Tibial nerve (tissue), 4 donors: ENCODE measurements around the gene IGSF9. TPM values are rescaled to one million over a fixed set of nuclear protein-coding genes. Genes with fewer than 3 reads are reported as not detected.

Experiments used
- DNase-seq, 2 donors: peaks; one replicate each; pipeline ENCODE4 v3.0.0-alpha.2; 2019; ENCODE audit warnings: low spot score in 2 of 2
- H3K27ac ChIP-seq, 4 donors: fragments of 200-600 bp; sonication (generic) in 3 of 4; one replicate each; pipeline ENCODE4 v1.5.1; 2017 to 2019; ENCODE audit warnings: mild to moderate bottlenecking in 1 of 4
- H3K27me3 ChIP-seq, 2 donors: fragments of 200-600 bp; sonication (generic) in 1 of 2; one replicate each; pipeline versions ENCODE4 v1.5.1 to v1.6.0; 2017 to 2019
- H3K36me3 ChIP-seq, 3 donors: fragments of 200-600 bp; sonication (generic); one replicate each; pipeline ENCODE4 v1.5.1; 2018 to 2019
- H3K4me1 ChIP-seq, 4 donors: fragments of 200-600 bp; sonication (generic) in 3 of 4; one replicate each; pipeline ENCODE4 v1.5.1; 2017 to 2019
- H3K4me3 ChIP-seq, 4 donors: fragments of 200-600 bp; sonication (generic) in 3 of 4; one replicate each; pipeline ENCODE4 v1.5.1; 2017 to 2019; ENCODE audit warnings: mild to moderate bottlenecking in 1 of 4, moderate library complexity in 1 of 4
- H3K9me3 ChIP-seq, 4 donors: fragments of 200-600 bp; sonication (generic) in 3 of 4; one replicate each; pipeline ENCODE4 v1.5.1; 2017 to 2019
- EP300 ChIP-seq, 2 donors: sonication (generic); formaldehyde crosslinking; IDR thresholded peaks; one replicate each; pipeline ENCODE4 v1.6.1; 2017; ENCODE audit warnings: antibody characterized with exemption in 2 of 2, mild to moderate bottlenecking in 1 of 2
- POLR2A ChIP-seq, 2 donors: fragments of 450-650 bp; IDR thresholded peaks; one replicate each; pipeline ENCODE4 v1.6.1; 2017; ENCODE audit warnings: antibody characterized with exemption in 2 of 2, mild to moderate bottlenecking in 2 of 2, moderate library complexity in 2 of 2
- WGBS, 2 donors: methylation state at CpG; one replicate each; pipeline ENCODE4 v1.1.5; 2018; 5-methylcytosine and 5-hydroxymethylcytosine counted together
- total RNA-seq, 4 donors: library from RNA; depleted of rRNA; stranded (reverse); fragments of >200 nt; gene quantifications; one replicate each; pipeline ENCODE4 v1.1.0, GENCODE V29; 2016
- TF ChIP-seq, protein P1 (sequence below), 5 experiments: fragments of 200-600 bp in 3 of 5; fragments of 450-650 bp in 2 of 5; sonication (generic) in 3 of 5; IDR thresholded peaks; one replicate each; pipeline ENCODE4 v1.5.1; 2016 to 2019; ENCODE audit warnings: antibody characterized with exemption in 5 of 5, mild to moderate bottlenecking in 3 of 5, moderate library complexity in 2 of 5

IGSF9 gene
- total RNA-seq, 4 donors from 2014 or later, result 0.20 to 0.63 TPM; not detected in 2

DNA sequence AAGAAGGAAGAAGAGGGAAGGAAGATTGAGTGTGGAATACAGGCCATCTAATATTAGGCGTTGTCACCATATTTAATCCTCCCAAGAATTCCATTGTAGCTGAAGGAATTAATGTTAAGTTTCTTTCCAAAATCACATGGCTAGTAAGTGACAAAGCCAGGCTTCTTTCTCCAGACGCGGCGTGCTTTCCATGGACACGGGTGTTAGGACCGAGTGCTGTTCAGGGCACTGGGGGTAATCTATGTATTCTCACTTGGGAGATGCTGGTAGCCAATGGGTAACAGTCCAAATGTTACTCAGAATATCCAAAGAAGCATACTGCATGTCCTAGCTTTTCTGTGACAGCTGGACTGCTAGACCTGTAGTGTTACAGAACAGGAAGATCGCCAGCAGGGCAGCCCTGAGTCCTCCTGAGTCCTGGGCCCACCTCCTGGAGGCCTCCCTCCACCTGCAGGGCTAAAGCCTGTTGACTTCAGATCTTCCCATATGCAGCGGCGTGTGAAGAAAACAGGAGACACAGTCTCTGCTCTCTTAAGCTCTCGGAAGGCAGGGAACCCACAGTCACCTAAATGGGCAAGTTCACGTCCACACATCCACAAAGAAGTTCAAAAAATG, 5.3 kb downstream of the IGSF9 start:
- Histone ChIP-seq H3K4me3 (no peak overlapping the region), H3K27ac (no peak overlapping the region), H3K9me3 (no peaks in the 10 kb centered on the region), H3K4me1 (peaks cover 0 to 22% (median 10%) of the 10 kb centered on the region in 4 donors), H3K36me3 (no peaks in the 10 kb centered on the region), H3K27me3 (peaks cover 0 to 34% of the 10 kb centered on the region in 2 donors)
- no peak for TF ChIP-seq EP300 (IDR thresholded peaks at IDR 0.05)
- TF ChIP-seq POLR2A (IDR thresholded peaks at IDR 0.05), result no peak
- TF ChIP-seq, protein P1, sequence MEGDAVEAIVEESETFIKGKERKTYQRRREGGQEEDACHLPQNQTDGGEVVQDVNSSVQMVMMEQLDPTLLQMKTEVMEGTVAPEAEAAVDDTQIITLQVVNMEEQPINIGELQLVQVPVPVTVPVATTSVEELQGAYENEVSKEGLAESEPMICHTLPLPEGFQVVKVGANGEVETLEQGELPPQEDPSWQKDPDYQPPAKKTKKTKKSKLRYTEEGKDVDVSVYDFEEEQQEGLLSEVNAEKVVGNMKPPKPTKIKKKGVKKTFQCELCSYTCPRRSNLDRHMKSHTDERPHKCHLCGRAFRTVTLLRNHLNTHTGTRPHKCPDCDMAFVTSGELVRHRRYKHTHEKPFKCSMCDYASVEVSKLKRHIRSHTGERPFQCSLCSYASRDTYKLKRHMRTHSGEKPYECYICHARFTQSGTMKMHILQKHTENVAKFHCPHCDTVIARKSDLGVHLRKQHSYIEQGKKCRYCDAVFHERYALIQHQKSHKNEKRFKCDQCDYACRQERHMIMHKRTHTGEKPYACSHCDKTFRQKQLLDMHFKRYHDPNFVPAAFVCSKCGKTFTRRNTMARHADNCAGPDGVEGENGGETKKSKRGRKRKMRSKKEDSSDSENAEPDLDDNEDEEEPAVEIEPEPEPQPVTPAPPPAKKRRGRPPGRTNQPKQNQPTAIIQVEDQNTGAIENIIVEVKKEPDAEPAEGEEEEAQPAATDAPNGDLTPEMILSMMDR (IDR thresholded peaks at IDR 0.05), result no peak
- no peak for DNase-seq
- 87 to 94% methylated on average over 11 of the region's 11 CpGs for WGBS, 2 donors

DNA sequence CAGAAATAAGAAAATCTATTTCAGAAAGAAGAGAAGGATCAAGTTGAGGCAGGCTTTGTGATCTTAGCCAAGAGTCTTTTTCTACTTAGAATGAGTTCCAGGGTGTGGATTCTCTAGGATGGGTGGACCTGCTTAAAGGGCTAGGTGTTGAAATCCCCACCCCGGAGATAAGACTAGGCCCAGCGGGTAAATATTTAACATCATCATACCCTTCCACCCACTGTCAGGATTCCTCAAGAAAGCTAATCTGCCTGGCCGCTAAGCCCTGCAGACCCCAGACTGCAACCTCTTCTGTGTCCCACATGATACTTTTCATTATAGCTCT, 5.8 kb downstream of the IGSF9 start:
- WGBS, 2 donors, result 90 to 100% methylated on average over 3 of the region's 3 CpGs
- no peak for DNase-seq
- Histone ChIP-seq H3K9me3 (no peaks in the 10 kb centered on the region), H3K27me3 (peaks cover 0 to 32% of the 10 kb centered on the region in 2 donors), H3K36me3 (no peaks in the 10 kb centered on the region), H3K4me1 (peaks cover 0 to 18% (median 8%) of the 10 kb centered on the region in 4 donors), H3K4me3 (no peak overlapping the region), H3K27ac (no peak overlapping the region)
- TF ChIP-seq, protein P1 (IDR thresholded peaks at IDR 0.05), result no peak
- no peak for TF ChIP-seq POLR2A (IDR thresholded peaks at IDR 0.05)
- TF ChIP-seq EP300 (IDR thresholded peaks at IDR 0.05), result no peak

DNA sequence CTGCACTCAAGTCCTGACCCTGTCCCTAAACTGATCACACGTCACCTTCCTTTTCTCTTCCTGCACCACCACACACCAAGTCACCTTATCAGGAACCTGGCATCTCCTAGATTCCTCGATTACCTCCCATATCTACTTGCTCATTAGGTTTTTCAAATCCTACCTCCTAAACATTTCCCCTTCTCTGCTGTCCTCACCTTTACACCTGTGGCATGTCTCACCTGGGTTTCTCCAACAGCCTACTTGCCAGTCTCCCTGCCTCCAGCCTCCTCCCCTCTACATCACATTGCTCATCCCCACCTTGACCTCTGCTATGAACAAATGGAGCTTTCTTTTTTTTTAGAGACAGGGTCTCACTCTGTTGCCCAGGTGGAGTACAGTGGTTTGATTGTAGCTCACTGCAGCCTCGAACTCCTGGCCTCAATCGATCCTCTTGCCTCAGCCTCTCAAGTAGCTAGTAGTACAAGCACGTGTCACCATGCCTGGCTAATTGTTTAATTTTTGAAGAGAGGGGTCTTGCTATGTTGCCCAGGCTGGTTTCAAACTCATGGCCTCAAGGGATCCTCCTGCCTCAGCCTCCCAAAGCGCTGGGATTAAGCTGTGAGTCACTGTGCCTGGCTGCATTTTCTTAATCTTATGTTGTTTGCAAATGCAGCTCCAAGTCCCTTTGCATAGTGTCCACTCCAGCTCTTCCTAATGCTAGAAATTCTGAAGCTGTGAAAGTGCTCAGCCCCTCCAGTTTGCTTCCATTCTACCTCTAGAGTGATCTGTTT, 6.3 kb downstream of the IGSF9 start:
- H3K36me3 ChIP-seq, result no peaks in the 10 kb centered on the region
- WGBS, 2 donors, result 85 to 88% methylated on average over 6 of the region's 6 CpGs
- peaks cover 0 to 17% (median 8%) of the 10 kb centered on the region in 4 donors for H3K4me1 ChIP-seq
- H3K27ac ChIP-seq, result no peak overlapping the region
- DNase-seq, result no peak
- H3K27me3 ChIP-seq, result peaks cover 0 to 27% of the 10 kb centered on the region in 2 donors
- TF ChIP-seq, protein P1 (IDR thresholded peaks at IDR 0.05), result no peak
- no peak for TF ChIP-seq EP300 (IDR thresholded peaks at IDR 0.05)
- TF ChIP-seq POLR2A (IDR thresholded peaks at IDR 0.05), result no peak
- no peak overlapping the region for H3K4me3 ChIP-seq
- no peaks in the 10 kb centered on the region for H3K9me3 ChIP-seq

DNA sequence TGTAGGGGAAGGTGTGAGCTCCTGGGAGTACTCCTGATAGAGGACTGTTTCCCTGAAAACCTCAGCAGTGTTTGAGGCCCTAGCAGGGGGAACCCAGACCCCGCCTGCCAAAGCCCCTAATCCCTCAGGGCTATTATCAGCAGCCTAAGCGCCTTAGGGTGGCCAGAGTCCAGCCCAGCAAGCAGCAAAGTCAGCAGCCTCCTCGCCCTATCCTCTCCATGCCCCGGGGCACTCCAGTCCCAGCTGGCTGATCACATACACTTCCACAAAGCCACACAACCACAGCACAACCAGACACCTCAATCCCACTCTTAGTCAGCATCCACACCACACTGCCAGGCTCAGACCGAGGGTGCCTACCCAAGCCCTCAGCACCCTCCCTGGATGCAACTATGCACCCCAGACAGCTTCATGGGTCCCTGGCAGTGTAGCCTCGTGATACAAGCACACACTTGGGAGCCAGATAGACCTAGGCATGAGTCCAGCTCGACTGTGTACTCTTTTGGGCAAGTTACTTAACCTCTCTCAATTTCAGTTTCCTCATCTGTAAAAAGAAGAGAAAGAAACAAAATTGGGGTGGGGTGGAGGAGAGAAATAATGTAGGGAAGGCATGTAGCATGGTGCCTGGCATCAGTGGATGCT, 7.1 kb downstream of the IGSF9 start:
- WGBS, 2 donors, result 50 to 55% methylated on average over 7 of the region's 7 CpGs

More for the DNA sequence above, 7.1 kb downstream of the IGSF9 start:
- no peak overlapping the region for H3K4me3 ChIP-seq
- peaks cover 0 to 17% (median 8%) of the 10 kb centered on the region in 4 donors for H3K4me1 ChIP-seq
- H3K27ac ChIP-seq, result no peak overlapping the region
- H3K36me3 ChIP-seq, result no peaks in the 10 kb centered on the region
- peaks cover 0 to 19% of the 10 kb centered on the region in 2 donors for H3K27me3 ChIP-seq
- TF ChIP-seq, protein P1 (IDR thresholded peaks at IDR 0.05), result no peak
- TF ChIP-seq POLR2A (IDR thresholded peaks at IDR 0.05) (no peak), EP300 (IDR thresholded peaks at IDR 0.05) (no peak)
- H3K9me3 ChIP-seq, result no peaks in the 10 kb centered on the region
- DNase-seq, result no peak
